H54 (cell line): ENCODE results near the gene STH.
"Not testable (repeated sequence)": the region's sequence is repeated elsewhere in the genome, so short reads cannot be mapped to it uniquely, and the experiment has no call there.

Experiments used
- DNase-seq: peaks from one replicate; pipeline ENCODE4 v3.0.0; 2011; ENCODE audit warnings: low spot score, mixed read lengths; ENCODE audit not compliant: insufficient read length
- FAIRE-seq: peaks from 3 replicates; lab custom pipeline; 2011; peaks lifted over from hg19 to GRCh38; lab: Jason Lieb, UNC
- POLR2A ChIP-seq: IDR thresholded peaks from 2 replicates; pipeline ENCODE4 v1.6.1; 2011; ENCODE audit warnings: low read depth, mild to moderate bottlenecking, low read length

STH gene

GRCh38 chr17:46011711-46012505, 12.9 kb downstream of the STH start:
- FAIRE-seq = no peak
- TF ChIP-seq POLR2A = no peak
- no peak for DNase-seq

- DNase-seq (no peak), FAIRE-seq (no peak)
- no peak for TF ChIP-seq POLR2A
Measured at GRCh38 chr17:46012506-46013079, 13.5 kb downstream of the STH start.

DNA sequence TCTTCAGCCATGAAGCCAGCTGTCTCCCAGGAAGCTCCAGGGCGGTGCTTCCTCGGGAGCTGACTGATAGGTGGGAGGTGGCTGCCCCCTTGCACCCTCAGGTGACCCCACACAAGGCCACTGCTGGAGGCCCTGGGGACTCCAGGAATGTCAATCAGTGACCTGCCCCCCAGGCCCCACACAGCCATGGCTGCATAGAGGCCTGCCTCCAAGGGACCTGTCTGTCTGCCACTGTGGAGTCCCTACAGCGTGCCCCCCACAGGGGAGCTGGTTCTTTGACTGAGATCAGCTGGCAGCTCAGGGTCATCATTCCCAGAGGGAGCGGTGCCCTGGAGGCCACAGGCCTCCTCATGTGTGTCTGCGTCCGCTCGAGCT, 14.1 kb downstream of the STH start:
- TF ChIP-seq POLR2A = no peak
- no peak for DNase-seq
- FAIRE-seq = no peak

- DNase-seq (no peak), FAIRE-seq (no peak)
- TF ChIP-seq POLR2A = no peak
Measured at GRCh38 chr17:46013502-46014165, 14.6 kb downstream of the STH start.

- DNase-seq, FAIRE-seq: not testable (repeated sequence)
Measured at GRCh38 chr17:46019408-46019925, 20.4 kb downstream of the STH start.

DNA sequence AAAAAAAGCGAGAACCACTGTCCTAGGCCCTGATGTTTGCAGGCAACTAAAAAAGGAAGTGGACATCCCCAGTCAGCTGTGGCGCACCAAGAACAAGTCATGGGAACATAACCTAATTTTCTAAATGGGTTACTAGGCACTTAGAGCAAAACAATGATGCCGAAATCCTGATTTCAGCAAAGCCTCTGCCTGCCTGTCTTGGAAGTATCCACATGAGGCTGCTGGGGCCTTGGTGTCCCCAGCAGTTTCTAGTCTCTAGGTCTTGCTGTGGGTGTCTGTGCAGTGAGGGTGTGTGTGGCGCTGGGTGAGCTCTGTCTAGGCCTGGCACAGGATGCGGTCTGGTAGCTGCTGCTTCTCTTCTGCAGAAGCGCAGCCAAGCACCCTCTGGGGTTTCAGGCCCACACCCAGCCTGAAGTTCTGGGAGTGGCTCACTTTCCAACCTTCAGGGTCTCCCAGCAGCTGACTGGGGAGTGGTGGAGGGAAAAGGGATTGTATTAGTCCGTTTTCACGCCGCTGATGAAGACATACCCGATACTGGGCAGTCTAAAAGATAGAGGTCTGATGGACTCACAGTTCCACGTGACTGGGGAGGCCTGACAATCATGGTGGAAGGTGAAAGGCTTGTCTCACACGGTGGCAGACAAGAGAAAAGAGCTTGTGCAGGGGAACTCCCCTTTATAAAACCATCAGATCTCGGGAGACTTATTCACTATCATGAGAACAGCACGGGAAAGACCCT, 21.1 kb downstream of the STH start:
- FAIRE-seq = no peak
- DNase-seq = no peak
- TF ChIP-seq POLR2A = no peak

DNA sequence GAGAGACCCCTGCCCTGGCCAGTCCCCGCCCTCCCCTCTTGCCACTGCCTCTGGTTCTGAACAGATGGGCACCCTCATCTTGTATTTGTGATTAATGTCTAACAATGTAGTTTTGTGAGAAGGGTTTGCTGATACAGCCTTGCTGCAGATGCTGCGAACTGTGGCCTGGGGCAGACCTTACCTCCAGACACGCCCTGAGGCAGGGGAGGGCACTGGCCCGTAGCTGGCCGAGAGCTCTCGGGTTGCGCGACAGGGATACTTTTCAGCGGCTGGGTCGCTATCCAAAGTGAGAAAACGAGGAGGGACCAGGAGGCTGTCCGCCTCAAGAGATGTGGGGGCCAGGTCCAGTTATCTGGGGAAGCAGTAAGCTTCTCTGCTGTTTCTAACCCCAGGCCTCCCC, 21.9 kb downstream of the STH start:
- DNase-seq = no peak
- FAIRE-seq = no peak
- TF ChIP-seq POLR2A = no peak

- not testable (repeated sequence) for FAIRE-seq, DNase-seq
Measured at GRCh38 chr17:46023366-46023765, 24.3 kb downstream of the STH start.

- FAIRE-seq (no peak), DNase-seq (no peak)
- TF ChIP-seq POLR2A = no peak
Measured at GRCh38 chr17:46023783-46024388, 24.8 kb downstream of the STH start.

DNA sequence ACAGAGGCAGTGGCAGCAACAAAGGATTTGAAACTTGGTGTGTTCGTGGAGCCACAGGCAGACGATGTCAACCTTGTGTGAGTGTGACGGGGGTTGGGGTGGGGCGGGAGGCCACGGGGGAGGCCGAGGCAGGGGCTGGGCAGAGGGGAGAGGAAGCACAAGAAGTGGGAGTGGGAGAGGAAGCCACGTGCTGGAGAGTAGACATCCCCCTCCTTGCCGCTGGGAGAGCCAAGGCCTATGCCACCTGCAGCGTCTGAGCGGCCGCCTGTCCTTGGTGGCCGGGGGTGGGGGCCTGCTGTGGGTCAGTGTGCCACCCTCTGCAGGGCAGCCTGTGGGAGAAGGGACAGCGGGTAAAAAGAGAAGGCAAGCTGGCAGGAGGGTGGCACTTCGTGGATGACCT, 25.5 kb downstream of the STH start:
- TF ChIP-seq POLR2A = no peak
- FAIRE-seq = no peak
- DNase-seq = no peak

GRCh38 chr17:46025060-46025459, 26.0 kb downstream of the STH start:
- TF ChIP-seq POLR2A = no peak
- no peak for FAIRE-seq
- DNase-seq = no peak

DNA sequence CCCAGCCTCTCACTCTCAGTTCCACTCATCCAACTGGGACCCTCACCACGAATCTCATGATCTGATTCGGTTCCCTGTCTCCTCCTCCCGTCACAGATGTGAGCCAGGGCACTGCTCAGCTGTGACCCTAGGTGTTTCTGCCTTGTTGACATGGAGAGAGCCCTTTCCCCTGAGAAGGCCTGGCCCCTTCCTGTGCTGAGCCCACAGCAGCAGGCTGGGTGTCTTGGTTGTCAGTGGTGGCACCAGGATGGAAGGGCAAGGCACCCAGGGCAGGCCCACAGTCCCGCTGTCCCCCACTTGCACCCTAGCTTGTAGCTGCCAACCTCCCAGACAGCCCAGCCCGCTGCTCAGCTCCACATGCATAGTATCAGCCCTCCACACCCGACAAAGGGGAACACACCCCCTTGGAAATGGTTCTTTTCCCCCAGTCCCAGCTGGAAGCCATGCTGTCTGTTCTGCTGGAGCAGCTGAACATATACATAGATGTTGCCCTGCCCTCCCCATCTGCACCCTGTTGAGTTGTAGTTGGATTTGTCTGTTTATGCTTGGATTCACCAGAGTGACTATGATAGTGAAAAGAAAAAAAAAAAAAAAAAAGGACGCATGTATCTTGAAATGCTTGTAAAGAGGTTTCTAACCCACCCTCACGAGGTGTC, 26.6 kb downstream of the STH start:
- FAIRE-seq (no peak), DNase-seq (no peak)

More for the DNA sequence above, 26.6 kb downstream of the STH start:
- no peak for TF ChIP-seq POLR2A
